GM21381 (cell line): ENCODE measurements around the gene LSMEM2.
A peak's percentile ranks its signal among the peaks of the same experiment; 100 is the strongest.

ENCODE experiments used
- ATAC-seq: cut with Tn5 transposase; IDR thresholded peaks from one replicate; pipeline ENCODE4 v1.9.1; 2021; ENCODE audit warnings: mild to moderate bottlenecking, moderate library complexity; ENCODE audit not compliant: unreplicated experiment

Gene LSMEM2

GRCh38 chr3:50337175-50337861, 58.4 kb downstream of the LSMEM2 start:
- ATAC-seq = peak; percentile 77
